Ascending aorta (tissue), 2 donors: Measurements from ENCODE around the gene RBP3. TPM values are rescaled to one million over a fixed set of nuclear protein-coding genes. Genes with fewer than 3 reads are reported as not detected.

ENCODE experiments used
- DNase-seq, 2 donors: peaks; one replicate each; pipeline ENCODE4 v3.0.0-alpha.2; 2019; ENCODE audit warnings: low spot score in 2 of 2
- H3K27ac ChIP-seq, 2 donors: fragments of 200-600 bp; sonication (generic); one replicate each; pipeline ENCODE4 v1.5.1; 2016 to 2017; ENCODE audit warnings: mild to moderate bottlenecking in 1 of 2
- H3K27me3 ChIP-seq: fragments of 200-600 bp; sonication (generic); one replicate; pipeline ENCODE4 v1.5.1; 2017
- H3K36me3 ChIP-seq, 2 donors: fragments of 200-600 bp; sonication (generic); one replicate each; pipeline ENCODE4 v1.5.1; 2016
- H3K4me1 ChIP-seq, 2 donors: fragments of 200-600 bp; sonication (generic); one replicate each; pipeline ENCODE4 v1.5.1; 2016 to 2017; ENCODE audit warnings: mild to moderate bottlenecking in 1 of 2
- H3K4me3 ChIP-seq, 2 donors: fragments of 200-600 bp; sonication (generic); one replicate each; pipeline ENCODE4 v1.5.1; 2016 to 2017; ENCODE audit warnings: mild to moderate bottlenecking in 1 of 2
- H3K9me3 ChIP-seq, 2 donors: fragments of 200-600 bp; sonication (generic); one replicate each; pipeline ENCODE4 v1.5.1; 2016
- intact Hi-C: fragments of 100-400 bp; cut with DNase I; formaldehyde crosslinking; loops from one replicate; pipeline ENCODE4 v1.15.1; 2023
- total RNA-seq: library from RNA; depleted of rRNA; stranded (reverse); fragments of >200 nt; gene quantifications from one replicate; pipeline ENCODE4 v1.1.0, GENCODE V29; 2016
- TF ChIP-seq, protein P1 (sequence below), 3 experiments: fragments of 200-600 bp in 2 of 3; fragments of 450-650 bp in 1 of 3; sonication (generic) in 2 of 3; IDR thresholded peaks; one replicate each; pipeline ENCODE4 v1.5.1; 2016 to 2019; ENCODE audit warnings: antibody characterized with exemption in 3 of 3, mild to moderate bottlenecking in 1 of 3, moderate library complexity in 1 of 3

The RBP3 gene
- total RNA-seq, 1 donor from 2014 or later = not detected

DNA sequence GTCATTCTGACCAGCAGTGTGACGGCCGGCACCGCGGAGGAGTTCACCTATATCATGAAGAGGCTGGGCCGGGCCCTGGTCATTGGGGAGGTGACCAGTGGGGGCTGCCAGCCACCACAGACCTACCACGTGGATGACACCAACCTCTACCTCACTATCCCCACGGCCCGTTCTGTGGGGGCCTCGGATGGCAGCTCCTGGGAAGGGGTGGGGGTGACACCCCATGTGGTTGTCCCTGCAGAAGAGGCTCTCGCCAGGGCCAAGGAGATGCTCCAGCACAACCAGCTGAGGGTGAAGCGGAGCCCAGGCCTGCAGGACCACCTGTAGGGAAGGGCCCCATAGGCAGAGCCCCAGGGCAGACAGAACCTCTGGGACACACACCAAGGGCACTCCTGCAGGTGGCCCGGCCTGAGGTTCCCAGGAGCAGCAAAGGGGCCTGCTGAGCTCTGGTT lies 9.0 kb downstream of the RBP3 start:
- intact Hi-C loops = no loop called here
- TF ChIP-seq, protein P1, sequence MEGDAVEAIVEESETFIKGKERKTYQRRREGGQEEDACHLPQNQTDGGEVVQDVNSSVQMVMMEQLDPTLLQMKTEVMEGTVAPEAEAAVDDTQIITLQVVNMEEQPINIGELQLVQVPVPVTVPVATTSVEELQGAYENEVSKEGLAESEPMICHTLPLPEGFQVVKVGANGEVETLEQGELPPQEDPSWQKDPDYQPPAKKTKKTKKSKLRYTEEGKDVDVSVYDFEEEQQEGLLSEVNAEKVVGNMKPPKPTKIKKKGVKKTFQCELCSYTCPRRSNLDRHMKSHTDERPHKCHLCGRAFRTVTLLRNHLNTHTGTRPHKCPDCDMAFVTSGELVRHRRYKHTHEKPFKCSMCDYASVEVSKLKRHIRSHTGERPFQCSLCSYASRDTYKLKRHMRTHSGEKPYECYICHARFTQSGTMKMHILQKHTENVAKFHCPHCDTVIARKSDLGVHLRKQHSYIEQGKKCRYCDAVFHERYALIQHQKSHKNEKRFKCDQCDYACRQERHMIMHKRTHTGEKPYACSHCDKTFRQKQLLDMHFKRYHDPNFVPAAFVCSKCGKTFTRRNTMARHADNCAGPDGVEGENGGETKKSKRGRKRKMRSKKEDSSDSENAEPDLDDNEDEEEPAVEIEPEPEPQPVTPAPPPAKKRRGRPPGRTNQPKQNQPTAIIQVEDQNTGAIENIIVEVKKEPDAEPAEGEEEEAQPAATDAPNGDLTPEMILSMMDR (IDR thresholded peaks at IDR 0.05) = no peak
- H3K4me1 ChIP-seq = no peaks in the 10 kb centered on the region
- no peaks in the 10 kb centered on the region for H3K27me3 ChIP-seq
- H3K9me3 ChIP-seq = no peaks in the 10 kb centered on the region
- no peak overlapping the region for H3K4me3 ChIP-seq
- no peaks in the 10 kb centered on the region for H3K36me3 ChIP-seq
- H3K27ac ChIP-seq = no peak overlapping the region
- no peak for DNase-seq

DNA sequence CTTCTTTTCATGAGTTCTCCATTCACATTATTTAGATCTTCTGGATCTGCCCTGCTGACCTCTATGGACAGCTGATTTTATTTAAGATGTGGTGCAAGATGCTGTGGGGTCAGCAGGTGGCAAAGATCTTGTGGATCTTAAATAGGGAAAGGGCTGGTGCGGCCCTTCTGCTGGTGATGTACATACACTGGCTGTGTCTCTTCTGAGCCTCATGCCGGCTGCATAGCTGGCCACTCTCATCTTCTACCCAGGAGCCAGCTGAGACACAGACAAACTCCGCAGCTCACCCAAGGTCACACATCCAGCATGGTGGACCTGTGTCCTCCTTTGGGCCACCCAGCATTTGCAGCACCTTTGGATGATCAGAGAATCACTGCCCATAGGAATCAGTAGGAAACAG lies 9.7 kb downstream of the RBP3 start:
- Histone ChIP-seq H3K36me3 (no peaks in the 10 kb centered on the region), H3K27me3 (no peaks in the 10 kb centered on the region), H3K9me3 (no peaks in the 10 kb centered on the region), H3K27ac (no peak overlapping the region), H3K4me3 (no peak overlapping the region), H3K4me1 (no peaks in the 10 kb centered on the region)
- TF ChIP-seq, protein P1 (IDR thresholded peaks at IDR 0.05) = no peak
- peak in 1 of 2 donors; percentile 39 for DNase-seq
- intact Hi-C loops = no loop called here

DNA sequence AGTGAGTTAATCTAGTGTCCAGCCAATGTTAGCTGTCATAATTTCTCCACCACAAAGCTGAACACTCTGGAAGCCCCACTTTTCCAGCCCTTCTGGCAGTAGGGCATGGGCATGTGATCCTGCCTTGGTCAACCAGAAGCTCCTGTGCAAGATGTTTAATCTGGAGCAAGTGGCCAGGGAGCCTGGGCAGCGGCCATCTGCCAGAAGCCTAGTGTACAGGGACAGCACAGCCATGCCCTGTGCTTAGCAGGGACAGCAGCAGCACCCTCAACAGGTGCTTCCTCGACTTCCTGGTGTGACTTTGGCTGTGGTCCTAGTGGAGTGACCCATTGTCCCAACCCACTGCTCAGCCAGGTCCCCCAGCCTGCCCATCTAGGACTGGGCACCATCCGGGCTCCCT lies 10.3 kb downstream of the RBP3 start:
- TF ChIP-seq, protein P1 (IDR thresholded peaks at IDR 0.05) = no peak
- H3K9me3 ChIP-seq = no peaks in the 10 kb centered on the region
- no peak overlapping the region for H3K27ac ChIP-seq
- no peaks in the 10 kb centered on the region for H3K27me3 ChIP-seq
- intact Hi-C loops = no loop called here
- H3K4me1 ChIP-seq = no peaks in the 10 kb centered on the region
- no peaks in the 10 kb centered on the region for H3K36me3 ChIP-seq
- no peak overlapping the region for H3K4me3 ChIP-seq
- no peak for DNase-seq

DNA sequence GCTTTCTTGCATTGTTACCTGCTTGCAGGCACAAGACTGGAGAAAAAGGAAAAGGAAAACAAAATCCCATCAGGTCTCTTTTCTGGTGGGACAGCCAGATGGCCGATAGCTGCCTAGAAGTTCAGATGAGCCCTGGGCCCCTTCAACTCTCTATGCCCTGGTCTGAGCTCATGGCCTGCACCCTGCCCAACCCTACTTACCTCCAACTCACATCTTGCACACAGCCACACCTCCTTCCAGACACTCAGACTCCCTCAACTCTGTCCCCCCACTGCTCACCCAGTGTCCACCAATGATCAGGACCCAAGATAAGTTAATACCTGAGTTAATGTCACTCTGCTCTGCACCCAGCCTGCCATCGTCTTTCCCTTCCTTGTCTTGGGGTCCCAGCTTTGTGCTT lies 10.9 kb downstream of the RBP3 start:
- Histone ChIP-seq H3K27ac (no peak overlapping the region), H3K4me3 (no peak overlapping the region), H3K4me1 (no peaks in the 10 kb centered on the region), H3K36me3 (no peaks in the 10 kb centered on the region), H3K27me3 (no peaks in the 10 kb centered on the region), H3K9me3 (no peaks in the 10 kb centered on the region)
- TF ChIP-seq, protein P1 (IDR thresholded peaks at IDR 0.05) = no peak
- intact Hi-C loops = no loop called here
- DNase-seq = no peak

DNA sequence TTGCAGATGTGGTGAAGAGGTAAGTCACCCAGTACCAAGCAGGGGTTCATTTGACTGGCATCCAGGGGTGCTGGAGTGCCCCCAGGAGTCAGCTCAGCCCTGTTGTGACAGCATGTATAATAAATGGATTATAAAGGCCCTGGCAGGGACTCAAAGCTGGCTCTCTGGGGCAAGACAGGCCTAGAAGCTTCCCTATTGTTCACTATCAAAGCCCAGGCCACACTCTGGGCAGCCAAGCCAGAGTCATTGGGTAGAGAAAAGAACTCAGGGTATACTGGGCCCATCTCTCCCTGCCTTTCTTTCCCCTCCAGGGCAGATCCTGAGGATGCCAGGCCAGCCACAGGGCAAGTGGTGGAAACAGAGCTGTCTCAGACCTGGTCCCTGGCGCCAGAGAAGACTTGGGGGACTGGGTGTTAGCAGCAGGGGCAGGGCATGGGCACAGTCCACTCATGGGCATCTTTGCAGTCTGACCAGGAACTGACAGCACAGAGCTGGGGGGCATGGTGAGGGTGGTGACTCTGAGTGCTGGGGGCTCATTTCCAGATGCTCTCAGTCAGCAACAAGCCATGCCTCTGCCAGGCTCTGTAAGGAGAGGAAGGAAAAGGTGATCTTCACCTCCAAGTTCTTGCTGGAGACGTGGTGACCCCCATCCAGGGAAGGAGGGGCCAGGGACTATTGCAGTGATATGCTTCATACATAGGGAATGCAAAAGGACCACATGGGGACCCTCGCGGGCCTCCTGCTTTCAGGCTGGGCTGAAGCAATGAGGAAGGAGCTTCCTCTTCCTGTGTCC lies 11.7 kb downstream of the RBP3 start:
- Histone ChIP-seq H3K27me3 (no peaks in the 10 kb centered on the region), H3K27ac (no peak overlapping the region), H3K9me3 (no peaks in the 10 kb centered on the region), H3K36me3 (no peaks in the 10 kb centered on the region), H3K4me3 (no peak overlapping the region), H3K4me1 (no peaks in the 10 kb centered on the region)
- TF ChIP-seq, protein P1 (IDR thresholded peaks at IDR 0.05) = no peak
- DNase-seq = peak in 1 of 2 donors; percentile 27
- intact Hi-C loops = no loop called here
